ENCODE data around the gene KLHDC8A. TPM values are rescaled to one million over a fixed set of nuclear protein-coding genes. Genes with fewer than 3 reads are reported as not detected.
"Not testable (repeated sequence)": the region's sequence is repeated elsewhere in the genome, so short reads cannot be mapped to it uniquely, and the experiment has no call there.

The KLHDC8A gene
- total RNA-seq, 1 donor from 2014 or later, result 3.9 TPM

DNA sequence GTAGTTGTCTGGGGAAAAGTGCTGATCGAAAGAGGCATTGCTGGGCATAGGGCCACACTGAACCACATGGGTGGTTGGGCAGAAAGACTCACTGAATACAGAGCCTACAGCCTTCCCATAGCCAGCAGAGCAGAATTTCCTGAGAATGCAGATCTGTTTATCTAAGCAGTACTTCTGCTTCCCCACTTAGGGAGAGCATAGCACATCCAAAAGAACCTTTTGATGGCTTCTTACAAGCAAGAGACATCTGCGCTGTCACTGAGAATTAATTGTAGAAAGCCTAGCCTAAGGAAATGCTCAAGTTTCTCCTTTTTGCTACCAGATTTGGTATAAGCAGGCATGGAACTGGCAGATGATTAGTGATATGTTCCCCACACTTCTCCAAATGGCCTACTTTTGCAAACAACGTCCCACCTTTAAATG, 13.0 kb upstream of the KLHDC8A start:
- H3K9me3 Mint-ChIP-seq, result no peaks in the 10 kb centered on the region
- TF ChIP-seq, protein P1, sequence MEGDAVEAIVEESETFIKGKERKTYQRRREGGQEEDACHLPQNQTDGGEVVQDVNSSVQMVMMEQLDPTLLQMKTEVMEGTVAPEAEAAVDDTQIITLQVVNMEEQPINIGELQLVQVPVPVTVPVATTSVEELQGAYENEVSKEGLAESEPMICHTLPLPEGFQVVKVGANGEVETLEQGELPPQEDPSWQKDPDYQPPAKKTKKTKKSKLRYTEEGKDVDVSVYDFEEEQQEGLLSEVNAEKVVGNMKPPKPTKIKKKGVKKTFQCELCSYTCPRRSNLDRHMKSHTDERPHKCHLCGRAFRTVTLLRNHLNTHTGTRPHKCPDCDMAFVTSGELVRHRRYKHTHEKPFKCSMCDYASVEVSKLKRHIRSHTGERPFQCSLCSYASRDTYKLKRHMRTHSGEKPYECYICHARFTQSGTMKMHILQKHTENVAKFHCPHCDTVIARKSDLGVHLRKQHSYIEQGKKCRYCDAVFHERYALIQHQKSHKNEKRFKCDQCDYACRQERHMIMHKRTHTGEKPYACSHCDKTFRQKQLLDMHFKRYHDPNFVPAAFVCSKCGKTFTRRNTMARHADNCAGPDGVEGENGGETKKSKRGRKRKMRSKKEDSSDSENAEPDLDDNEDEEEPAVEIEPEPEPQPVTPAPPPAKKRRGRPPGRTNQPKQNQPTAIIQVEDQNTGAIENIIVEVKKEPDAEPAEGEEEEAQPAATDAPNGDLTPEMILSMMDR (conservative IDR thresholded peaks at IDR 0.05), result no peak
- H3K27me3 Mint-ChIP-seq, result peaks cover 10% of the 10 kb centered on the region
- no peaks in the 10 kb centered on the region for H3K36me3 Mint-ChIP-seq
- peaks cover 41% of the 10 kb centered on the region for H3K4me1 Mint-ChIP-seq (ENCODE audit: unreplicated experiment)
- no peak overlapping the region for H3K27ac Mint-ChIP-seq
- no peak for DNase-seq (ENCODE audit: extremely low spot score, unreplicated experiment)
- H3K4me3 Mint-ChIP-seq, result no peak overlapping the region

DNA sequence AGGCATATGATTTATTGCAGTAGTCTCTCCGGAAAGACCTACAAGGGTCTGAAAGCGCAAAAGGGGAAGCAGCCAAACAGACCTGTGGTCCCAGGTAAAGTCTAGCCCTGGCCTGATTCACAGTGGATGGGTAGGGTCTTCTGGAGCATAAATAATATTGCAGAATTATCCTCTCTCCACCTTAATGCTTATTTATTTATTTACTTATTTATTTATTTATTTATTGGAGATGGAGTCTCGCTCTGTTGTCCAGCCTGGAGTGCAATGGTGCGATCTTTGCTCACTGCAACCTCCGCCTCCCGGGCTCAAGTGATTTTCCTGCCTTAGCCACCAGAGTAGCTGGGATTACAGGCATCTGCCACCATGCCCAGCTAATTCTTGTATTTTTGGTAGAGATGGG, 11.8 kb upstream of the KLHDC8A start:
- no peaks in the 10 kb centered on the region for H3K36me3 Mint-ChIP-seq
- H3K27ac Mint-ChIP-seq, result no peak overlapping the region
- no peaks in the 10 kb centered on the region for H3K9me3 Mint-ChIP-seq
- H3K27me3 Mint-ChIP-seq, result peaks cover 9% of the 10 kb centered on the region
- DNase-seq (ENCODE audit: extremely low spot score, unreplicated experiment), result no peak
- peaks cover 31% of the 10 kb centered on the region for H3K4me1 Mint-ChIP-seq (ENCODE audit: unreplicated experiment)
- TF ChIP-seq, protein P1 (conservative IDR thresholded peaks at IDR 0.05), result no peak
- H3K4me3 Mint-ChIP-seq, result no peak overlapping the region

DNA sequence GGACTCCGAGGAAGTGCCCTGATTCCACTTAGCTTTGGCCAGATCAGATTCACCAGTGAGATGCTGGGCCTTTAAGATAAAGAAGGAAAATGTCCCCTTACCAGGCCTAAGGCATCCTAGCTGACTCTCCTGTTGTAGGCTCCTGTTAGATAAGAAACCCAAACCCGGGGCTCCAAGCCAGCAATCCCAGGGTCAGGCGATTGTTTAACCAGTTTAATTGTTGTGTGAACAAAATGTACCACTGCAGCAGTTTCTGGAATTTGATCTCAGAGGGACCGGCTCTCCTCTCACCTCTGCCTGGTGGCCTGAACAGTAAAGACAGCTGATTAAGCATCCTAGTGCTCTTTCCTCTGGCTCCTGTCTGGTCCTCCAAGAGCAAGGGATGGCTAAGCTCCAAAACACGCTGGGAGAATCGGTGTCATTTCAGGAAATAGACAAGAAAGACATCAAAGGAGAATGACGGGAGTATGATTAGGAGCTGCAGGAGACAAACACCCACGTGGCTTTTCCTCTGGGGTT, 9.3 kb upstream of the KLHDC8A start:
- Mint-ChIP-seq H3K4me1 (ENCODE audit: unreplicated experiment) (peaks cover 15% of the 10 kb centered on the region), H3K9me3 (no peaks in the 10 kb centered on the region), H3K36me3 (no peaks in the 10 kb centered on the region), H3K27me3 (peaks cover 8% of the 10 kb centered on the region), H3K27ac (no peak overlapping the region), H3K4me3 (no peak overlapping the region)
- TF ChIP-seq, protein P1 (conservative IDR thresholded peaks at IDR 0.05), result no peak
- no peak for DNase-seq (ENCODE audit: extremely low spot score, unreplicated experiment)

DNA sequence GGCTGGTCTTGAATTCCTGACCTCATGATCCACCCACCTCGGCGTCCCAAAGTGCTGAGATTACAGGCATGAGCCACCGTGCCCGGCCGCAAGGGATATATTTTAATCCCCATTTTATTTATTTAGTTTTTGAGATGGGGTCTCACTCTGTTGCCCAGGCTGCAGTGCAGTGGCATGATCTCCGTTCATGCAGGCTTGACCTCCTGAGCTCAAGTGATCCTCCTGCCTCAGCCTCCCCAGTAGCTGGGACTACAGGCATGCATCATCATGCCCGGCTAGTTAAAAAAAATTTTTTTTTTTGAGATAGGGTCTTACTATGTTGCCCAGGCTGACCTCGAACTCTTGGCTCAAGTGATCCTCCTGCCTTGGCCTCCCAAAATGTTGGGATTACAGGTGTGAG, 8.4 kb upstream of the KLHDC8A start:
- H3K27me3 Mint-ChIP-seq, result peaks cover 15% of the 10 kb centered on the region
- not testable (repeated sequence) for DNase-seq (ENCODE audit: extremely low spot score, unreplicated experiment); H3K4me3 Mint-ChIP-seq; H3K36me3 Mint-ChIP-seq; H3K27ac Mint-ChIP-seq; H3K9me3 Mint-ChIP-seq
- peaks cover 18% of the 10 kb centered on the region for H3K4me1 Mint-ChIP-seq (ENCODE audit: unreplicated experiment)

DNA sequence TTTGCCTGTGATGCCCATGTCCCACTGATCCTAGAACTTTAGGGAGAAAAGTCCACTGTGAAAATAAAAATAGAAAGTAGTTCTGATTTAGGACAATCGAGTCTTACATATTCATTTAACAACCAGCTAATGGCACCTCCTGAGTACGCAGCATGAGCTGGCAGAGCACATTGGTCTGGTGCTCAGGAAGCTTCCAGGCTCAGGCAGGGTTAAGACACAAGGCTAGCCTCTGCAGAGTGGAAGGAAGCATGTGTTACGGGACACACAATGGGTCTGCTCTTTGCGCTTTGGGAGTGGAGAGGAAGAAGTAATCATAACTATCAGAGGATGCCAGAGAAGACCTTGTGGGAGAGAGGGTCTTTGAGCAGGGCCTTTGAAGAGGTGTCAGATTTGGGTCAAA, 4.2 kb upstream of the KLHDC8A start:
- Mint-ChIP-seq H3K4me3 (no peak overlapping the region), H3K36me3 (no peaks in the 10 kb centered on the region), H3K4me1 (ENCODE audit: unreplicated experiment) (peaks cover 24% of the 10 kb centered on the region), H3K27me3 (peaks cover 17% of the 10 kb centered on the region), H3K9me3 (no peaks in the 10 kb centered on the region), H3K27ac (no peak overlapping the region)
- TF ChIP-seq, protein P1 (conservative IDR thresholded peaks at IDR 0.05), result no peak
- DNase-seq (ENCODE audit: extremely low spot score, unreplicated experiment), result no peak

DNA sequence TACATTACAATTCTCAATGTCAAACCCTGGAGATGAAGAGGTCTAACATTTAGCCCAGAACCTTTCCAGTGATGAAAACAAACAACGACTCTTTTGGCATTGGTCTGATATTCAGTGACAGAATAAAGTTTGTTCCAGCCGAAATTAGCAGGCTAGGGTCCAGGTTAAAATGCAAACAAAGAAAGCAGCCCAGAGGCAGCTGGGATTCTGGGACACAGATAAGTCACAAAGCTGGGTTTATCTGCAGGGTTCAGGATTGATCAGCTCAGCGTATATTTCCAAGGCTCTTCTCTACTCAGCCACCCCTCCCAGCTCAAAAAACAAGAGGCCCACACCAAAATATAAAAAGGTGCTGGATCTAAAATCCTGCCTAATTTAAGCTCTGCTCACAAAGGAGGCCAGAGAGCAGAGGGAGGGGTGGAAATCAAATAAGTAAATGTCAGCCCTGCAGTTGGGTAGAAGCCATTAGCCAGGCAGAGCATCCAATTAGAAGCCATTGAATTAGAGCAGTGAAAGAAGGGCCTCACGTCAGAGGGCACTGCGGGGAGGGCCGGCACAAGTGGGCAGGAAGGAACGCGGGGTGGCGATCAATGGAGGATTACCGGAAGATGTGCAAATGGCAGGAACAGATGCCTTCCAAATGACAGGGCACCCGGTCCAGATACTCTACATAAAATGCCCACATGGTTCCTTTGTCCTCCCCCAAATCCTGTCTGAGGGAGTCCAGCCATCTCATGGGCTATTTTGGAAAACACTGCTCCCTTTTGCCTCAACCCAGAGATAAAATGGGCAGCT, 3.2 kb upstream of the KLHDC8A start:
- H3K36me3 Mint-ChIP-seq, result no peaks in the 10 kb centered on the region
- TF ChIP-seq, protein P1 (conservative IDR thresholded peaks at IDR 0.05), result no peak
- H3K9me3 Mint-ChIP-seq, result no peaks in the 10 kb centered on the region
- no peak for DNase-seq (ENCODE audit: extremely low spot score, unreplicated experiment)
- H3K27ac Mint-ChIP-seq, result no peak overlapping the region
- H3K4me3 Mint-ChIP-seq, result no peak overlapping the region
- H3K27me3 Mint-ChIP-seq, result peaks cover 17% of the 10 kb centered on the region
- peaks cover 24% of the 10 kb centered on the region for H3K4me1 Mint-ChIP-seq (ENCODE audit: unreplicated experiment)
